Activated T-cell treated with anti-CD3 and anti-CD28 coated beads, Interleukin-2, amount 50 U/mL, for 1 hour (primary cell): Measurements from ENCODE around the gene OLFML2A.

ENCODE experiments used
- DNase-seq: peaks from one replicate; pipeline ENCODE4 v3.0.0-alpha.2; 2020

Gene OLFML2A

GRCh38 chr9:124800306-124801259, 23.6 kb downstream of the OLFML2A start:
- DNase-seq: no peak

DNA sequence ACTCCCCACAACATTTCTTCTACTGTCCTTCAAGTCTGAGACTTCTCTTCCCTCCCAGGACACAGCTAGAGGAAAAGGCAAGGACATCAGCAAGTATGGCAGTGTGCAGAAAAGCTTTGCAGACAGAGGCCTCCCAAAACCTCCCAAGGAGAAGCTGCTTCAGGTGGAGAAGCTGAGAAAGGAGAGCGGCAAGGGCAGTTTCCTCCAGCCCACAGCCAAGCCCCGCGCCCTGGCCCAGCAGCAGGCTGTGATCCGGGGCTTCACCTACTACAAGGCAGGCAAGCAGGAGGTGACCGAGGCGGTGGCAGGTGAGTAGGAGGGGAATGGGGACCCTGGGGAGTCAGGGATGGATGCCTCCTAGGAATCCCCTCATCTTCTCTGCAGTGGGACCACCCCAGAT, 24.4 kb downstream of the OLFML2A start:
- DNase-seq: no peak

DNA sequence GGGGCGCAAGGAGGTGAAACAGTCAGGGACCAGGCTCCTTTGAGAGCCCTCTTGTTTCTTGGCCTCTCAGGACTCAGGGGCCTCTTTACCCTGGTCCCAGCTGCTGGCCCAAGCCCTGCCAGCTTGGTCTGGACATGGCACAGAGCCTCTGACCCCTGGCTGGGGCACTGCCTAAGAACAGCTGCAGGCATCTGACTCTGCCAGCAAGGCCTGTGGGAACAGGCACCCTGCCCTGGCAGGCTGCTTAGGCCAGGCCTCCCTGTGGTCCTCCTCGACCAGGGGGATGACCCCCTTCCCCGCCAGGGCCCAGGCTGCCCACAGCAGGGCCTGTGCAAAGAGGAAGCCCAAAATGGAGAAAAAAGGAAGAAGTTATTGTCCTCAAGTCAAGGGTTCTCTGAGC, 25.5 kb downstream of the OLFML2A start:
- no peak for DNase-seq

DNA sequence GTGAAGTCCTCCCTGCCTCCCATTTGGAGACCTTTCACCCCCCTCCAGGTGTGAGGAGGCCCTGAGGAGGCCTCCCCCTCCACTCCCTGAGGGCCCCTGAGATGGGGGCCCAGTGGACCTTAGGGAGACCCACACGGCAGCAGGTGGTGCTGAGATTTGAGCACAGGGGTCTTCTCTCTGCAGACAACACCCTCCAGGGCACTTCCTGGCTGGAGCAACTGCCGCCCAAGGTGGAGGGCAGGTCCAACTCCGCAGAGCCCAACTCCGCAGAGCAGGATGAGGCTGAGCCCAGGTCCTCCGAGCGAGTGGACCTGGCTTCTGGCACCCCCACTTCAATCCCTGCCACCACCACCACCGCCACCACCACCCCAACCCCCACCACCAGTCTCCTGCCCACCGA, 27.0 kb downstream of the OLFML2A start:
- no peak for DNase-seq

DNA sequence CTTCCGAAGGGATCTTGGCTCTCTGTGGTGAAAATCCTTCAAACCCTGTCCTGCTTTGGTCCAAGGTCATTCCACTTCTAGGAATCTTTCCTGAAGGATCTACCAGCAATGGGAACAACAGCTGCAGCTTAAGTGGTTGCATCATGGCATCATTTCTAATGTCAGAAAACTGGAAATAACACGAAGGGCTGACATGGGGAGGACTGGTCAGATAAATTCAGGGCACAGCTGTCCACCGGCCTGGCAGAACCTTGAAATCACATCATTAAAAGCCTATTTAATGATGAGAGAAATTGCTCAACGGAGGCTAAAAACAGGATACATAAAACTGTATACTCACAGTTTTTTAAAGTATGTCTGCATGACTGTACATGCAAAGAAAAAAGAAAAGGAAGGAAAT, 28.3 kb downstream of the OLFML2A start:
- DNase-seq: no peak

GRCh38 chr9:124808246-124808956, 31.5 kb downstream of the OLFML2A start:
- DNase-seq: no peak

DNA sequence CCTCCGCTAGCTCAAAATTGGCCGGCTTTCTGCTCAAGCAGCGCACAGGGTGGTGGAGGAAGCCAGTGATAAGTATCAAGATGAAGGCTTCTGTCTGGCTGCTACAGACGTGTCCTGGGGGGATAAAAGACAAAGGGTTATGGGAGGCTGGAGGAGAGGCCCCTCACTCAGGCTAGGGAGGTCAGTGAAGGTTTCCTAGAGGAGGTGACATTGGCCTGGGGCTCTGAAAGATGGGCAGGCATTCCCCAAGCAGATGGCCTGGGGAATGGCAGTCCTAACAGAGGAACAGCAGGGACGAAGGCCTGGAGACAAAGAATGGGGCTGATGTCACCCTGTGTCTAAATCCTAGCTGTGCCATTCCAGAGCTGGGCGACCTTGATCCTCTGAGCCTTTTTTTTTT, 32.3 kb downstream of the OLFML2A start:
- DNase-seq: no peak

- DNase-seq: no peak
These were observed 33.0 kb downstream of the OLFML2A start for GRCh38 chr9:124809741-124810500.

DNA sequence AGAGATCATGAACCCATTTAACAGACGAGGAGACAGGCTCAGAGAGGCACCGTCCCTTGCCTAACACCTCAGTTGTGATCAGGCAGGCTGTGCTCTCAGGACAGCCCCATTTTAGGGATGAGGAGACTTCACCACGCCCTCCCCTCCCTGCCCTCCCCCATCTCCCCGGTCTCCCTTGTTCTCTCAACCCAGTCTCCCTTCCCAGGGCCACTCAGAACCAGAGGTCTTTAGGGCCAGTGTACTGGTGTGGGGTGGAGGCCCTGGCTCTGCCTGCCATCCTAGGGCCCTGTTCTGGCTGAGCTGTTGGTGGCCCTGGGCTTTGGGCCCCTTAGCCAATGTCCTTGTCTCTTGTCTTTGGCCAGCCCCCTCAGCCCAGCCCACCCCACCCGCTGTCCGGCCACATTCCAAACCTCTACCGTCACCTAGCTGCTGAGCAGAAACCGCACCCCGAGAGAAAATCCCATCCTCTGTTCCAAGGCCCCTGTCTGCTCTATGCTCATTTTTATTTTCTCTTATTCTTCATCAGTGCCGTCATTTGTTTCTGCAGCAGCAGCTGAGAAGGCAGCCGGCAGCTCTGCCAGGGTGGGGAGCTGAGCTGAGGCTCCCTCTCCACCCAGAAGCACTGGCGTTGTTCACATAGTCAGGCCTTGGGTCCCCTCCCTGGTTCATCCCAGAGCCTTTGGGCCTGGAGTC, 33.9 kb downstream of the OLFML2A start:
- DNase-seq: no peak

- no peak for DNase-seq
These were observed 35.5 kb downstream of the OLFML2A start for GRCh38 chr9:124812441-124812876.

- DNase-seq: no peak
These were observed 36.1 kb downstream of the OLFML2A start for GRCh38 chr9:124813041-124813440.

- no peak for DNase-seq
These were observed 36.7 kb downstream of the OLFML2A start for GRCh38 chr9:124813501-124814163.

DNA sequence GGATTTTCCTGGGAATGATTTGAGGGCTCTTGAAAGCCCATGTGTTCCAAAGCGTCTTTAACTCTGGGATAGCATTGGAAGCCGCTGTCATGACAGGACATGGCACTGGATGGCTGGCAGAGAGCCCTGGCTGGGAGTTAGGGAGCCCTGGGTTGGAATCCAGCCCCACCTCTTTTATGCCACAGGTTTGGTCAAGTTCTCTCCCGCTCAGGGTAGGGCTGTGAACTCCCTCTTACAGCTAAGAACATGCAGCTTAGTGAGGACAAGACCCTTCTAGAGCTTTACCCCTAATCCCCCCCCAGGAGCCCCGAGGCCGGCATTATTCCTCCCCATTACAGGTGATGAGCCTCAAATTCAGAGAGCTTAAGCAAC, 37.2 kb downstream of the OLFML2A start:
- no peak for DNase-seq

GRCh38 chr9:124815601-124816000, 38.7 kb downstream of the OLFML2A start:
- no peak for DNase-seq

GRCh38 chr9:124818431-124819281, 41.7 kb downstream of the OLFML2A start:
- no peak for DNase-seq

GRCh38 chr9:124820698-124821623, 44.0 kb downstream of the OLFML2A start:
- no peak for DNase-seq

DNA sequence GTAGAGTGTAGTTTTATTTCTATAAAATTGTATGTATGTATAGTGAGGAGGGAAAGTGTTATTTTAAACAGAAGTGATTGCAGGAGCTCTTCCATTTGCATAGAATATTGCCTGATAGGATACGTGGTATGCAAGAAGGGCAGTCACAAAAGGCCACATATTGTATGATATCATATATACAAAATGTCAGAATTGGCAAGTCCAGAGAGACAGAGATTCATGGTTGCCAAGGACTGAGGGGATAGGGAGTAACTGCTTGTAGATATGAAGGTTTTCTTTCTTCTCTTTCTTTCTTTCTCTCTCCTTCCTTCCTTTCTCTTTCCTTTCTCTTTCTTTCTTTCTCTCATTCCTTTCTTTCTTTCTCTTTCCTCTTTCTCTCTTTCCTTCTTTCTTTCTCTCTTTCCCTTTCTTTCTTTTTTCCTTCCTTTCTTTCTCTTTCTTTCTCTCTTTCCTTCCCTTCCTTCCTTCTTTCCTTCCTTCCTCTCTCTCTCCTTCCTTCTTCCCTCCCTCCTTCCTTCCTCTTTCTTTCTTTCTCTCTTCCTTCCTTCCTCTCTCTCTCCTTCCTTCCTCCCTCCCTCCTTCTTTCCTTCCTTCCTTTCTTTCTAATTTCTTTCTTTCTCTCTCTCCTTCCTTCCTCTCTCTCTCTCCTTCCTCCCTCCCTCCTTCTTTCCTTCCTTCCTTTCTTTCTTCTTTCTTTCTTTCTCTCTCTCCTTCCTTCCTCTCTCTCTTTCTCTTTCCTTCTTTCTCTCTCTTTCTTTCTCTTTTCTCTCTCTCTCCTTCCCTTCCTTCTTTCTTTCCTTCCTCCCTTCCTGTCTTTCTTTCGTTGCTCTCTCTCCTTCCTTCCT, 51.8 kb downstream of the OLFML2A start:
- no peak for DNase-seq

GRCh38 chr9:124829334-124829669, 52.4 kb downstream of the OLFML2A start:
- DNase-seq: no peak

DNA sequence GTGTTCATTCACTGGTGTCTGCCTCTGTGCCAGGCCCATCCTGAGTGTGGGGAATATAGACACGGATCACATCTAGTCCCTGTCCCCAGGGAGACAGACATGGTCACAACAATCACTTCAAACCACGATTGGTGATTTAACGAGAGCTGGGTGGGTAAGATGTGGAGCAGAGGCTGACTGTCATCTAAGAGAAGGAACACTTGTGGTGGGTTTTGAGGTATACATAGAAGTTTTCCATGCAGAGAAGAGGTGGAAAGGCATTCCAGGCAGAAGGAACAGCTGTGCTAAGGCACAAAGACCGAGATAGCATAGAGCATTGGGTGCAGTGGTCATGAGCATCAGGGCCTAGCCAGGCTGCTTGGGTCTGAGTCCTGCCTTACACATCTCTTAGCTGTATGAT, 53.7 kb downstream of the OLFML2A start:
- no peak for DNase-seq
